ENCODE measurements around the gene TNFRSF4. TPM values are rescaled to one million over a fixed set of nuclear protein-coding genes. Genes with fewer than 3 reads are reported as not detected.

The TNFRSF4 gene
- total RNA-seq, 1 experiment from 2014 or later, result 0.62 TPM

GRCh38 chr1:1243266-1243660, 29.3 kb upstream of the TNFRSF4 start:
- in situ Hi-C loops (cut with HindIII; ENCODE audit: low pct_unique_long_range_greater_than_20kb, low sequenced_read_pairs), result no loop called here
- DNase-seq (ENCODE audit: low read depth, low spot score), result no peak
- no peaks in the 10 kb centered on the region for H3K27me3 ChIP-seq (ENCODE audit: control insufficient read depth, insufficient read depth, low read length)
- H3K36me3 ChIP-seq (ENCODE audit: control insufficient read depth, insufficient read depth, low read length), result no peaks in the 10 kb centered on the region
- POLR2A ChIA-PET, result no interaction called here
- no peak for TF ChIP-seq SIN3A (IDR thresholded peaks at IDR 0.05; ENCODE audit: borderline replicate concordance, insufficient read depth, low read depth, low read length)
- ATAC-seq, result no peak
- no TSS peak for BruUV-seq (replicated peaks)
- H3K9me3 ChIP-seq (ENCODE audit: control insufficient read depth, insufficient read depth, low read depth, low read length), result no peaks in the 10 kb centered on the region
- intact Hi-C loops (cut with micrococcal nuclease; ENCODE audit: unreplicated experiment), result no loop called here
- CTCF ChIA-PET, result no interaction called here
- H3K4me1 ChIP-seq (ENCODE audit: control insufficient read depth, insufficient read depth, low read length), result peaks cover 66% of the 10 kb centered on the region
- no peak overlapping the region for H3K4me3 ChIP-seq (ENCODE audit: low read depth in 2 of 2, low read length in 2 of 2)
- no peak overlapping the region for H3K27ac ChIP-seq (ENCODE audit: low read length)

GRCh38 chr1:1242461-1243265, 28.7 kb upstream of the TNFRSF4 start:
- Histone ChIP-seq H3K4me1 (ENCODE audit: control insufficient read depth, insufficient read depth, low read length) (peaks cover 70% of the 10 kb centered on the region), H3K36me3 (ENCODE audit: control insufficient read depth, insufficient read depth, low read length) (no peaks in the 10 kb centered on the region), H3K27ac (ENCODE audit: low read length) (no peak overlapping the region), H3K4me3 (ENCODE audit: low read depth in 2 of 2, low read length in 2 of 2) (no peak overlapping the region), H3K27me3 (ENCODE audit: control insufficient read depth, insufficient read depth, low read length) (no peaks in the 10 kb centered on the region), H3K9me3 (ENCODE audit: control insufficient read depth, insufficient read depth, low read depth, low read length) (no peaks in the 10 kb centered on the region)
- DNase-seq (ENCODE audit: low read depth, low spot score) (no peak), ATAC-seq (no peak)
- intact Hi-C loops (cut with micrococcal nuclease; ENCODE audit: unreplicated experiment), result no loop called here
- POLR2A ChIA-PET, result no interaction called here
- in situ Hi-C loops (cut with HindIII; ENCODE audit: low pct_unique_long_range_greater_than_20kb, low sequenced_read_pairs), result no loop called here
- TF ChIP-seq SIN3A (IDR thresholded peaks at IDR 0.05; ENCODE audit: borderline replicate concordance, insufficient read depth, low read depth, low read length) (no peak), POLR2AphosphoS5 (IDR thresholded peaks at IDR 0.05; ENCODE audit: low read depth, low read length) (no peak), CTCF (IDR thresholded peaks at IDR 0.05) (no peak), TCF7L2 (IDR thresholded peaks at IDR 0.05; ENCODE audit: low read depth, low read length) (no peak), REST (IDR thresholded peaks at IDR 0.05; ENCODE audit: insufficient read depth in 1 of 2, low read depth in 2 of 2, low read length in 1 of 2) (no peak)
- CTCF ChIA-PET, result no interaction called here
- no TSS peak for BruUV-seq (replicated peaks)

GRCh38 chr1:1241588-1242219, 27.8 kb upstream of the TNFRSF4 start:
- Histone ChIP-seq H3K9me3 (ENCODE audit: control insufficient read depth, insufficient read depth, low read depth, low read length) (no peaks in the 10 kb centered on the region), H3K27me3 (ENCODE audit: control insufficient read depth, insufficient read depth, low read length) (no peaks in the 10 kb centered on the region), H3K36me3 (ENCODE audit: control insufficient read depth, insufficient read depth, low read length) (no peaks in the 10 kb centered on the region), H3K27ac (ENCODE audit: low read length) (peak overlapping the region; percentile 78), H3K4me3 (ENCODE audit: low read depth in 2 of 2, low read length in 2 of 2) (no peak overlapping the region), H3K4me1 (ENCODE audit: control insufficient read depth, insufficient read depth, low read length) (peaks cover 72% of the 10 kb centered on the region)
- BruUV-seq (replicated peaks), result no TSS peak
- ChIA-PET CTCF (no interaction called here), POLR2A (no interaction called here)
- no peak for ATAC-seq
- DNase-seq (ENCODE audit: low read depth, low spot score), result no peak
- TF ChIP-seq REST (IDR thresholded peaks at IDR 0.05; ENCODE audit: insufficient read depth in 1 of 2, low read depth in 2 of 2, low read length in 1 of 2) (no peak), POLR2AphosphoS5 (IDR thresholded peaks at IDR 0.05; ENCODE audit: low read depth, low read length) (0 out of 2 replicates have a peak, but pooled peaks have one; percentile 24)
- in situ Hi-C loops (cut with HindIII; ENCODE audit: low pct_unique_long_range_greater_than_20kb, low sequenced_read_pairs) (no loop called here), intact Hi-C loops (cut with micrococcal nuclease; ENCODE audit: unreplicated experiment) (no loop called here)

All from Panc1 (cell line).